Fibroblast of peridontal ligament (primary cell): ENCODE results near the gene STX11.
A peak's percentile ranks its signal among the peaks of the same experiment; 100 is the strongest.
"Not testable (repeated sequence)": the region's sequence is repeated elsewhere in the genome, so short reads cannot be mapped to it uniquely, and the experiment has no call there.

ENCODE experiments used
- DNase-seq: peaks from one replicate; pipeline ENCODE4 v3.0.0-alpha.2; 2010; ENCODE audit errors: extremely low read depth

STX11 gene

GRCh38 chr6:144177726-144178125 lies 27.4 kb downstream of the STX11 start:
- DNase-seq = no peak

GRCh38 chr6:144178323-144178722 lies 28.0 kb downstream of the STX11 start:
- DNase-seq = no peak

- no peak for DNase-seq
Measured at GRCh38 chr6:144179237-144179636, 28.9 kb downstream of the STX11 start.

GRCh38 chr6:144179828-144180227 lies 29.5 kb downstream of the STX11 start:
- DNase-seq = no peak

- DNase-seq = not testable (repeated sequence)
Measured at GRCh38 chr6:144180354-144180753, 30.0 kb downstream of the STX11 start.

GRCh38 chr6:144181639-144182038 lies 31.3 kb downstream of the STX11 start:
- DNase-seq = no peak

- DNase-seq = not testable (repeated sequence)
Measured at GRCh38 chr6:144184186-144184585, 33.9 kb downstream of the STX11 start.

GRCh38 chr6:144185133-144185836 lies 35.0 kb downstream of the STX11 start:
- no peak for DNase-seq

- no peak for DNase-seq
Measured at GRCh38 chr6:144186817-144187625, 36.7 kb downstream of the STX11 start.

GRCh38 chr6:144189351-144189750 lies 39.0 kb downstream of the STX11 start:
- DNase-seq = no peak

- DNase-seq = no peak
Measured at GRCh38 chr6:144190080-144190479, 39.8 kb downstream of the STX11 start.

- DNase-seq = peak; percentile 31
Measured at GRCh38 chr6:144190593-144190992, 40.3 kb downstream of the STX11 start.

- DNase-seq = no peak
Measured at GRCh38 chr6:144193181-144193580, 42.9 kb downstream of the STX11 start.

GRCh38 chr6:144194293-144194810 lies 44.0 kb downstream of the STX11 start:
- no peak for DNase-seq

GRCh38 chr6:144195671-144196270 lies 45.5 kb downstream of the STX11 start:
- peak; percentile 64 for DNase-seq

GRCh38 chr6:144197919-144198318 lies 47.6 kb downstream of the STX11 start:
- no peak for DNase-seq

GRCh38 chr6:144202879-144203468 lies 52.7 kb downstream of the STX11 start:
- DNase-seq = no peak

- DNase-seq = peak; percentile 30
Measured at GRCh38 chr6:144211160-144211559, 60.8 kb downstream of the STX11 start.

GRCh38 chr6:144213315-144213714 lies 63.0 kb downstream of the STX11 start:
- no peak for DNase-seq

GRCh38 chr6:144214029-144214428 lies 63.7 kb downstream of the STX11 start:
- no peak for DNase-seq

GRCh38 chr6:144214622-144215401 lies 64.5 kb downstream of the STX11 start:
- DNase-seq = no peak
